ENCODE measurements around the gene NUTM2E. TPM values are rescaled to one million over a fixed set of nuclear protein-coding genes. Genes with fewer than 3 reads are reported as not detected.
A peak's percentile ranks its signal among the peaks of the same experiment; 100 is the strongest.
"Not testable (repeated sequence)": the region's sequence is repeated elsewhere in the genome, so short reads cannot be mapped to it uniquely, and the experiment has no call there.

NUTM2E gene
- total and polyA plus RNA-seq, 2 of the 4 experiments (the other 2 are of a cell fraction) = not detected

DNA sequence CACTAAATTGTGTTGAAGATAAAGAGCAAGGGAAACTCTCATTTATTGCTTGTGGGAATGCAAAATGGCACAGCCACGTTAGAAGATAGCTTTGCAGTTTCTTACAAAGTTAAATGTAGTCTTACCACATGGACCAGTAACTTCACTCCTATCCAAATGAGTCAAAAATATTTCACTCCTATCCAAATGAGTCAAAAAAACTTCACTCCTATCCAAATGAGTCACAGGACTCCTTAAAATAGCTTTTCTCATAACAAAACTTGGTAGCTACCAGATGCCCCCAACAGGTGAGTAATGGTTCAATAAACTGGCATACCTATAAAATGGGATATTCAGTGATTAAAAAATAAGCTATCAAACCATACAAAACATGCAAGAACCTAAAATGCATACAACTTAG is 27.2 kb upstream of the NUTM2E start:
- H2BK5ac ChIP-seq (ENCODE audit: low read depth, low read length, poor library complexity, severe bottlenecking); H2AK5ac ChIP-seq (ENCODE audit: low read depth, low read length); H4K5ac ChIP-seq (ENCODE audit: low read depth, low read length); in situ Hi-C loops (cut with MboI; ENCODE audit: low sequenced_read_pairs); H4K8ac ChIP-seq (ENCODE audit: low read depth in 2 of 2, low read length in 2 of 2); H2AFZ ChIP-seq (replicated peaks; ENCODE audit: low read length, poor library complexity); H3K9me3 ChIP-seq (ENCODE audit: control insufficient read depth, insufficient read depth, low read length); H2BK15ac ChIP-seq (ENCODE audit: low read depth, low read length); intact Hi-C loops (cut with micrococcal nuclease); POLR2A ChIA-PET (ENCODE audit: unreplicated experiment); H2BK120ac ChIP-seq (ENCODE audit: low read depth, low read length); H4K91ac ChIP-seq (ENCODE audit: insufficient read depth, low read depth, low read length); H3K36me3 ChIP-seq (ENCODE audit: control insufficient read depth, insufficient read depth, low read length); H3K4me3 ChIP-seq (ENCODE audit: insufficient read depth, low read depth, low read length); H3K27me3 ChIP-seq (ENCODE audit: control insufficient read depth, insufficient read depth, low read length); H2BK20ac ChIP-seq (ENCODE audit: low read depth, low read length); H4K20me1 ChIP-seq (ENCODE audit: insufficient read depth, low read length); H3K14ac ChIP-seq (replicated peaks; ENCODE audit: low read depth, low read length); H3K23ac ChIP-seq (ENCODE audit: low read depth, low read length); DNase-seq; H3K9ac ChIP-seq (ENCODE audit: low read depth, low read length); H3K79me1 ChIP-seq (ENCODE audit: low read depth in 1 of 2, low read length in 2 of 2); H3K9me1 ChIP-seq (ENCODE audit: insufficient read depth, low read length); H3K4me1 ChIP-seq (ENCODE audit: control insufficient read depth, insufficient read depth, low read length); BruUV-seq (replicated peaks); H2AK9ac ChIP-seq (replicated peaks; ENCODE audit: low read depth, low read length, poor library complexity); H3K4ac ChIP-seq (ENCODE audit: low read depth, low read length); H3K27ac ChIP-seq (ENCODE audit: insufficient read depth, low read length); H3K4me2 ChIP-seq (ENCODE audit: low read depth, low read length); H3K56ac ChIP-seq (ENCODE audit: extremely low read depth, insufficient read depth, low read length); dilution Hi-C loops (cut with HindIII; ENCODE audit: low sequenced_read_pairs, unreplicated experiment); CTCF ChIA-PET; H3K18ac ChIP-seq (ENCODE audit: low read depth, low read length): not testable (repeated sequence)
- peak; percentile 35; the same call in 1 of the 2 replicates for ATAC-seq (ENCODE audit: low read depth)
- no CpG with 5 or more reads among the region's 1 CpG for WGBS, 2 experiments (ENCODE audit: extremely low coverage in 2 of 2, insufficient read length in 1 of 2)

DNA sequence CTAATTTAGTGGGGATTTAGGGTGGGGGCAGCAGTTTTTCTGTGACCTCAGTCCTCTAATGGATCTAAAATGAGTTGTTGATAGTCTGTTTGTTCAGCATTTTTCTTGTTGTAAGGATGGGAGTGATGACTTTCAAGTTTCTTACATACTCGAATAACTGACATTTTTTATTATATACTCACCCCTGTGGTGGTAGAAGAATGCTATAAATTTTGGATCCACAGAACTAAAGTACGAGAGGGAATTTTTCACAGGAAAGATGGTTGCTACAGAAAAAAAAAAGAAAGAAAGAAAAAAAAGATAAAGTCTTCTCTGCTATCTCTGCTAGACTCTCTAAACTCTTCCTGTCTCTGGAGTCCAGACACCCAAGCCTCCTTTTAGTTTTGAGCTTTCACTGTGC is 20.7 kb upstream of the NUTM2E start:
- H2BK20ac ChIP-seq (ENCODE audit: low read depth, low read length); H3K4ac ChIP-seq (ENCODE audit: low read depth, low read length); H3K79me1 ChIP-seq (ENCODE audit: low read depth in 1 of 2, low read length in 2 of 2); H4K20me1 ChIP-seq (ENCODE audit: insufficient read depth, low read length); H4K8ac ChIP-seq (ENCODE audit: low read depth in 2 of 2, low read length in 2 of 2); H4K5ac ChIP-seq (ENCODE audit: low read depth, low read length); H3K18ac ChIP-seq (ENCODE audit: low read depth, low read length); H3K4me3 ChIP-seq (ENCODE audit: insufficient read depth, low read depth, low read length); H2BK15ac ChIP-seq (ENCODE audit: low read depth, low read length); H2AK9ac ChIP-seq (replicated peaks; ENCODE audit: low read depth, low read length, poor library complexity); H3K14ac ChIP-seq (replicated peaks; ENCODE audit: low read depth, low read length); H2AK5ac ChIP-seq (ENCODE audit: low read depth, low read length); H3K9me1 ChIP-seq (ENCODE audit: insufficient read depth, low read length); H3K4me2 ChIP-seq (ENCODE audit: low read depth, low read length); BruUV-seq (replicated peaks); H3K9ac ChIP-seq (ENCODE audit: low read depth, low read length); H3K9me3 ChIP-seq (ENCODE audit: control insufficient read depth, insufficient read depth, low read length); H4K91ac ChIP-seq (ENCODE audit: insufficient read depth, low read depth, low read length); H3K56ac ChIP-seq (ENCODE audit: extremely low read depth, insufficient read depth, low read length); H3K4me1 ChIP-seq (ENCODE audit: control insufficient read depth, insufficient read depth, low read length); intact Hi-C loops (cut with micrococcal nuclease); H2AFZ ChIP-seq (replicated peaks; ENCODE audit: low read length, poor library complexity); H3K27me3 ChIP-seq (ENCODE audit: control insufficient read depth, insufficient read depth, low read length); H2BK5ac ChIP-seq (ENCODE audit: low read depth, low read length, poor library complexity, severe bottlenecking); in situ Hi-C loops (cut with MboI; ENCODE audit: low sequenced_read_pairs); H3K27ac ChIP-seq (ENCODE audit: insufficient read depth, low read length); H3K23ac ChIP-seq (ENCODE audit: low read depth, low read length); H3K36me3 ChIP-seq (ENCODE audit: control insufficient read depth, insufficient read depth, low read length); H2BK120ac ChIP-seq (ENCODE audit: low read depth, low read length); dilution Hi-C loops (cut with HindIII; ENCODE audit: low sequenced_read_pairs, unreplicated experiment); CTCF ChIA-PET: not testable (repeated sequence)
- ATAC-seq (ENCODE audit: low read depth) (peak; percentile 84), DNase-seq (peak; percentile 31)
- WGBS, 2 experiments (ENCODE audit: extremely low coverage in 2 of 2, insufficient read length in 1 of 2) = no CpG with 5 or more reads among the region's 2 CpGs
- POLR2A ChIA-PET (ENCODE audit: unreplicated experiment) = interaction anchor here (0.7 kb wide), 1 partner anchor 168 kb away, joined by 14 read pairs; no protein-coding TSS in a partner anchor
